ENCODE data around the gene HNRNPF.

Gene HNRNPF

DNA sequence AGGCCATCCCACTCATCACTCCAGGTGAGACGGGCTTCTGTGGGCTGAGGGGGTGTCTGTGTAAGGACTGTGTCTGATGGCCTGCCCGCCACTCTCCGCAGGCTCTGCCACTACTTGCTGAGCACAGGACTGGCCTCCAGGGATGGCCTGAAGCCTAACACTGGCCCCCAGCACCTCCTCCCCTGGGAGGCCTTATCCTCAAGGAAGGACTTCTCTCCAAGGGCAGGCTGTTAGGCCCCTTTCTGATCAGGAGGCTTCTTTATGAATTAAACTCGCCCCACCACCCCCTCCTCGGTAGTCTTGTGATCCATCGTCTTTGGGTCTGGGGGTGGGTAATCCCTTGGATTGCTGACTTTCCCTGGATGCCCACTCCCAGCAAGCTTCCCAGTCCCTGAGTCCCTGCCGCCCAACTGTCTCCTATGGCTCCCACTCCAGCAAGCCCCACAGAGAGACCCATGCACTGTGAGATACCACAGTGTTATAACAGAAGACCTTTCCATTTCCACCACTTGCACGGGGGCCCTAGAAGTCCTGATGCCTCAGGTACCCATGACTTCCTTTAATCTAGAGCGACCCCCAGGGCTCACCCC lies 32.8 kb downstream of the HNRNPF start:
- no peak overlapping the region for H3K4me3 ChIP-seq (ENCODE audit: low read depth, low read length)
- POLR2A ChIA-PET = no interaction called here
- no peak for DNase-seq (ENCODE audit: low read depth, low spot score)
- TF ChIP-seq, protein P1, sequence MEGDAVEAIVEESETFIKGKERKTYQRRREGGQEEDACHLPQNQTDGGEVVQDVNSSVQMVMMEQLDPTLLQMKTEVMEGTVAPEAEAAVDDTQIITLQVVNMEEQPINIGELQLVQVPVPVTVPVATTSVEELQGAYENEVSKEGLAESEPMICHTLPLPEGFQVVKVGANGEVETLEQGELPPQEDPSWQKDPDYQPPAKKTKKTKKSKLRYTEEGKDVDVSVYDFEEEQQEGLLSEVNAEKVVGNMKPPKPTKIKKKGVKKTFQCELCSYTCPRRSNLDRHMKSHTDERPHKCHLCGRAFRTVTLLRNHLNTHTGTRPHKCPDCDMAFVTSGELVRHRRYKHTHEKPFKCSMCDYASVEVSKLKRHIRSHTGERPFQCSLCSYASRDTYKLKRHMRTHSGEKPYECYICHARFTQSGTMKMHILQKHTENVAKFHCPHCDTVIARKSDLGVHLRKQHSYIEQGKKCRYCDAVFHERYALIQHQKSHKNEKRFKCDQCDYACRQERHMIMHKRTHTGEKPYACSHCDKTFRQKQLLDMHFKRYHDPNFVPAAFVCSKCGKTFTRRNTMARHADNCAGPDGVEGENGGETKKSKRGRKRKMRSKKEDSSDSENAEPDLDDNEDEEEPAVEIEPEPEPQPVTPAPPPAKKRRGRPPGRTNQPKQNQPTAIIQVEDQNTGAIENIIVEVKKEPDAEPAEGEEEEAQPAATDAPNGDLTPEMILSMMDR (IDR thresholded peaks at IDR 0.05; ENCODE audit: insufficient read depth, low read length, missing control alignments) = no peak
- CTCF ChIA-PET = interaction anchor here (1.7 kb wide), 1 partner anchor 28 kb away, joined by 4 read pairs; no protein-coding TSS in a partner anchor

DNA sequence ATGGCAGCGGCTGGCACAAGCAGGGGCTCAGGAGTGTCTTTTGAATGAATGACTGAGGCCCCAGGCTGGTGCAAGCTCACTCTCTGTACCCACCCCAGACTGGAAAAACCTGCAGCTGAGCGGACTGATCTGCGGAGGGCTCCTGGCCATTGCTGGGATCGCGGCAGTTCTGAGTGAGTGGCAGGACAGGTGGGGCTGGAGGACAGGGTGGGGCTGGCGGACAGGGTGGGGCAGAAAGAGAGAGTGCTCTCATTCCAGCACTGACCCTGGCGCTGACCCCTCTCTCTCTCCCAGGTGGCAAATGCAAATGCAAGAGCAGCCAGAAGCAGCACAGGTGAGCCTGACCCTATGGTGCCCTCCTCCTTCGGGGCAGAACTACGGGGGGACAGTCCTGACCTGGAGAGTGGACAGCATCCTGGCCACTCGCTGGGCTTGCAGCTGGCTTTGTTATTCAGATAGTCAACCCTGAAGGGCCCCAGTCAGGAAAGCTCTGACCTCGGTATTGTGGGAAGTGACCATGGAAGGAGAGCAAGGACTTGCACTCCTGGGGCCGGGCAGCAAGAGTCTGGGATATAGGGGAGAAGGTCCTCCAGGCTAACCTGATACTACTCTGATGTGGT lies 33.5 kb downstream of the HNRNPF start:
- H3K4me3 ChIP-seq (ENCODE audit: low read depth, low read length) = no peak overlapping the region
- CTCF ChIA-PET = no interaction called here
- no peak for DNase-seq (ENCODE audit: low read depth, low spot score)
- POLR2A ChIA-PET = no interaction called here
- TF ChIP-seq, protein P1 (IDR thresholded peaks at IDR 0.05; ENCODE audit: insufficient read depth, low read length, missing control alignments) = no peak

GRCh38 chr10:43374194-43374593 lies 34.8 kb downstream of the HNRNPF start:
- ChIA-PET CTCF (interaction anchor here (0.9 kb wide), 1 partner anchor 508 kb away, joined by 3 read pairs; no protein-coding TSS in a partner anchor), POLR2A (no interaction called here)
- no peak for DNase-seq (ENCODE audit: low read depth, low spot score)
- no peak overlapping the region for H3K4me3 ChIP-seq (ENCODE audit: low read depth, low read length)
- TF ChIP-seq, protein P1 (IDR thresholded peaks at IDR 0.05; ENCODE audit: insufficient read depth, low read length, missing control alignments) = no peak

DNA sequence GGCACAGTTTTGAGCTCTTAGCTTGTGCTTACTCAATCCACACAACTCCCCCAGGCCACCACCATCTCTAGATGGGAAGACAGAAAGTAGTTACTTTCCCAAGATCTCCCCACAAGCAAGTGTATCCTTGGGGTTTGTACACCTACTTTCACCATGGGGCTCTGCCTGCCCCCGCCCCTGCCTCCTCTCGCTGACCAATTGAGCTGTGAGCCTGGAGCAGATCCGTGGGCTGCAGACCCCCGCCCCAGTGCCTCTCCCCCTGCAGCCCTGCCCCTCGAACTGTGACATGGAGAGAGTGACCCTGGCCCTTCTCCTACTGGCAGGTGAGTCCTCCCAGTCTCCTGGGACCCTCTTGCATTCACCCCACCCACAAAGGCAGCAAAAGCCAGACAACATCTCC lies 35.5 kb downstream of the HNRNPF start:
- ChIA-PET POLR2A (no interaction called here), CTCF (interaction anchor here (0.9 kb wide), 1 partner anchor 507 kb away, joined by 3 read pairs; no protein-coding TSS in a partner anchor)
- DNase-seq (ENCODE audit: low read depth, low spot score) = no peak
- TF ChIP-seq, protein P1 (IDR thresholded peaks at IDR 0.05; ENCODE audit: insufficient read depth, low read length, missing control alignments) = no peak
- H3K4me3 ChIP-seq (ENCODE audit: low read depth, low read length) = no peak overlapping the region

GRCh38 chr10:43372765-43373361 lies 36.1 kb downstream of the HNRNPF start:
- CTCF ChIA-PET = no interaction called here
- no peak overlapping the region for H3K4me3 ChIP-seq (ENCODE audit: low read depth, low read length)
- TF ChIP-seq, protein P1 (IDR thresholded peaks at IDR 0.05; ENCODE audit: insufficient read depth, low read length, missing control alignments) = no peak
- POLR2A ChIA-PET = no interaction called here
- DNase-seq (ENCODE audit: low read depth, low spot score) = no peak

DNA sequence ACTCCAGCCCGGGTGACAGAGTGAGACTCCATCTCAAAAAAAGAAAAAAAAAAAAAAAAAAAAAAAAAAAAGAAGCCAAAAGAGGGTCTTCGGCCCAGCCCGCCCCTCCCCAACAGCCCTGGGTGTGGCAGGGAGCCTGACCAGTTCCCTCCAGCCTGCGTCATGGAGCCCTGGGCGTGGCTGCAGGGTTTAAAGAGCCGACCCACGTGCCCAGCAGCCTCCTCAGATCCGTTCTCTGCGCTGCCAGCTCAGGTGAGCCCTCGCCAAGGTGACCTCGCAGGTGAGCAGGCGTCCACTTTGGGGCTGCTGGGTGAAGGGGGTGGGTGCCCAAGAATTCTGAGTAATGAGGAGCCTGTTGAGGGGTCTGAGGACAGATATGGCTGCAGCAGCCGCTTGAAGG lies 37.6 kb downstream of the HNRNPF start, which contains the start of gene FXYD4:
Gene FXYD4 (plus strand): TSS at position 219 of the 400 bp plus-strand sequence. CDS start 2,111 bp downstream, outside the sequence.
- ChIA-PET POLR2A (no interaction called here), CTCF (no interaction called here)
- TF ChIP-seq, protein P1 (IDR thresholded peaks at IDR 0.05; ENCODE audit: insufficient read depth, low read length, missing control alignments) = no peak
- no peak within 1 kb of the TSS for H3K4me3 ChIP-seq (ENCODE audit: low read depth, low read length)
- no peak for DNase-seq (ENCODE audit: low read depth, low spot score)
